ENCODE measurements around the gene TIA1.

TIA1 gene

GRCh38 chr2:70212298-70212932 lies 36.0 kb downstream of the TIA1 start:
- Histone ChIP-seq H3K79me2 (ENCODE audit: insufficient read depth, low read depth) (no peaks in the 10 kb centered on the region), H3K9ac (no peak overlapping the region), H3K4me3 (IDR thresholded peaks at IDR 0.05; ENCODE audit: insufficient read depth, low read depth, low read length) (no peak overlapping the region), H3K27me3 (ENCODE audit: insufficient read depth, low read depth) (no peaks in the 10 kb centered on the region), H3K27ac (no peak overlapping the region), H3K4me2 (no peak overlapping the region), H4K20me1 (ENCODE audit: insufficient read depth) (no peaks in the 10 kb centered on the region), H2AFZ (ENCODE audit: low read depth) (no peak overlapping the region), H3K4me1 (ENCODE audit: low read depth, poor library complexity, severe bottlenecking) (peaks cover 4% of the 10 kb centered on the region), H3K36me3 (ENCODE audit: insufficient read depth) (0 out of 2 replicates have a peak, but pooled peaks cover 6% of the 10 kb centered on the region)
- TF ChIP-seq, protein P1, sequence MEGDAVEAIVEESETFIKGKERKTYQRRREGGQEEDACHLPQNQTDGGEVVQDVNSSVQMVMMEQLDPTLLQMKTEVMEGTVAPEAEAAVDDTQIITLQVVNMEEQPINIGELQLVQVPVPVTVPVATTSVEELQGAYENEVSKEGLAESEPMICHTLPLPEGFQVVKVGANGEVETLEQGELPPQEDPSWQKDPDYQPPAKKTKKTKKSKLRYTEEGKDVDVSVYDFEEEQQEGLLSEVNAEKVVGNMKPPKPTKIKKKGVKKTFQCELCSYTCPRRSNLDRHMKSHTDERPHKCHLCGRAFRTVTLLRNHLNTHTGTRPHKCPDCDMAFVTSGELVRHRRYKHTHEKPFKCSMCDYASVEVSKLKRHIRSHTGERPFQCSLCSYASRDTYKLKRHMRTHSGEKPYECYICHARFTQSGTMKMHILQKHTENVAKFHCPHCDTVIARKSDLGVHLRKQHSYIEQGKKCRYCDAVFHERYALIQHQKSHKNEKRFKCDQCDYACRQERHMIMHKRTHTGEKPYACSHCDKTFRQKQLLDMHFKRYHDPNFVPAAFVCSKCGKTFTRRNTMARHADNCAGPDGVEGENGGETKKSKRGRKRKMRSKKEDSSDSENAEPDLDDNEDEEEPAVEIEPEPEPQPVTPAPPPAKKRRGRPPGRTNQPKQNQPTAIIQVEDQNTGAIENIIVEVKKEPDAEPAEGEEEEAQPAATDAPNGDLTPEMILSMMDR (conservative IDR thresholded peaks at IDR 0.05; ENCODE audit: low read depth, low read length): no peak

DNA sequence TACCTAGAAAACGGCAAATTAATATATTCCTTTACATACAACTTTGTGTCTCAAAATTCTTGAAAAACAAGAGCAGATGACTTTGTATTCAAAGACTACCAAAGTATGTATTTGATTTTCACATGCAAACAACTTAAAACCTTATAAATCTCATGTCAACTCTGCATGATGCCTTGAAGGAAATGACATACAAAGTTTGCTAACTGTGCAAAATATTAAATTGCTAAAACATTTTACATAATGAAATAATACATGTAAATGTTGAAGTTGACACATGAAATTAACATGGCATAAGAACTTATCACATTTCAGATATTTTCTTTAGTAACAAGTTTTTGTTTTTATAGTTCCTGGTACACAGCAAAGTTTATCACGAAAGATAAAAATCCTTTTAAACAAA lies 36.8 kb downstream of the TIA1 start:
- Histone ChIP-seq H3K4me2 (no peak overlapping the region), H3K27ac (no peak overlapping the region), H2AFZ (ENCODE audit: low read depth) (no peak overlapping the region), H3K4me3 (IDR thresholded peaks at IDR 0.05; ENCODE audit: insufficient read depth, low read depth, low read length) (no peak overlapping the region), H3K36me3 (ENCODE audit: insufficient read depth) (0 out of 2 replicates have a peak, but pooled peaks cover 6% of the 10 kb centered on the region), H3K79me2 (ENCODE audit: insufficient read depth, low read depth) (no peaks in the 10 kb centered on the region), H3K4me1 (ENCODE audit: low read depth, poor library complexity, severe bottlenecking) (no peaks in the 10 kb centered on the region), H4K20me1 (ENCODE audit: insufficient read depth) (no peaks in the 10 kb centered on the region), H3K27me3 (ENCODE audit: insufficient read depth, low read depth) (no peaks in the 10 kb centered on the region), H3K9ac (no peak overlapping the region)
- TF ChIP-seq, protein P1 (conservative IDR thresholded peaks at IDR 0.05; ENCODE audit: low read depth, low read length): no peak

- no peak overlapping the region for H3K4me2 ChIP-seq
- no peaks in the 10 kb centered on the region for H4K20me1 ChIP-seq (ENCODE audit: insufficient read depth)
- no peak overlapping the region for H3K27ac ChIP-seq
- TF ChIP-seq, protein P1 (conservative IDR thresholded peaks at IDR 0.05; ENCODE audit: low read depth, low read length): no peak
- H3K4me1 ChIP-seq (ENCODE audit: low read depth, poor library complexity, severe bottlenecking): no peaks in the 10 kb centered on the region
- H3K9ac ChIP-seq: no peak overlapping the region
- 0 out of 2 replicates have a peak, but pooled peaks cover under 1% of the 10 kb centered on the region for H3K36me3 ChIP-seq (ENCODE audit: insufficient read depth)
- H3K4me3 ChIP-seq (IDR thresholded peaks at IDR 0.05; ENCODE audit: insufficient read depth, low read depth, low read length): no peak overlapping the region
- H2AFZ ChIP-seq (ENCODE audit: low read depth): no peak overlapping the region
- H3K79me2 ChIP-seq (ENCODE audit: insufficient read depth, low read depth): no peaks in the 10 kb centered on the region
- no peaks in the 10 kb centered on the region for H3K27me3 ChIP-seq (ENCODE audit: insufficient read depth, low read depth)
Measured at GRCh38 chr2:70204452-70204851, 44.0 kb downstream of the TIA1 start.

DNA sequence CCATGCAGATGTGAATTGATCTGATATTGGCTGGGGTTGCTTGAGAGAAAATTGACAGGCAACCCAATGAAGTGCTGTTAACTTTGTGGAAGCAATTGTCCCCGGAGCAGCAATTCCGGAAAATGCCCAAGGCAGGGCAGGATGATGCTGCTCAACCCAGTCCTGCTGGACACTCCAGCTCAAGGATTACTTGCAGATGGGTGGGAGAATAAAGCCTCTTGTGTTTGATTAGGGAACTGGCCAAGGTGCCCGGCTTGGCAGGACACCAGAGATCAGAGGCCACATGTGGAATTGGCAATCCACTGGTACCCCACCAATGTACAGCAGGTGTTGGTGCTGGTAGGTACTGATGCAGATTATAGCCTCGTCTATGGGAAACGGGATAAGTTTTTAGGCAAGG lies 45.3 kb downstream of the TIA1 start:
- no peaks in the 10 kb centered on the region for H3K4me1 ChIP-seq (ENCODE audit: low read depth, poor library complexity, severe bottlenecking)
- TF ChIP-seq, protein P1 (conservative IDR thresholded peaks at IDR 0.05; ENCODE audit: low read depth, low read length): no peak
- no peak overlapping the region for H2AFZ ChIP-seq (ENCODE audit: low read depth)
- no peaks in the 10 kb centered on the region for H3K36me3 ChIP-seq (ENCODE audit: insufficient read depth)
- H3K4me3 ChIP-seq (IDR thresholded peaks at IDR 0.05; ENCODE audit: insufficient read depth, low read depth, low read length): no peak overlapping the region
- H3K4me2 ChIP-seq: no peak overlapping the region
- no peak overlapping the region for H3K27ac ChIP-seq
- H3K27me3 ChIP-seq (ENCODE audit: insufficient read depth, low read depth): no peaks in the 10 kb centered on the region
- H3K79me2 ChIP-seq (ENCODE audit: insufficient read depth, low read depth): no peaks in the 10 kb centered on the region
- no peaks in the 10 kb centered on the region for H4K20me1 ChIP-seq (ENCODE audit: insufficient read depth)
- H3K9ac ChIP-seq: no peak overlapping the region

All from KMS-11 (cell line).